ENCODE measurements around the gene RASSF4.

The RASSF4 gene

DNA sequence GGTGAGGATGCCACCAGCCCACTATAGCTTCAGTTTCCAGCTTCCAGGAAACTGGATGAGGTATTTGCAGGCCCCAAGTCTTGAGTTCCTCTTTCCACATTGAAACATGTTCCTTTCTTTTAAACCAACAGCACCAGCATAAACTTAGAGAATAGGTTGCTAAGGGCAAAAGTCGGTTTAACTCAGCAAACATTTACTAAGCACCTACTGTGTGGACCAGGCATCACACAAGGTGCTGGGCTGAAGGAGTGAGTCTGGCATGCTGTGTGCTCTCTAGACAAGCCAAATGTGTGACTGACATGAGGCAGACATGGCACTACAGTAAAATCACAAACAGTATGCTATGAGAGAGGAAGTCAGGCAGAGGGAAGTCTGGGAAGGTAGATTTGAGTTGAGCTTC is 11.0 kb upstream of the RASSF4 start:
- DNase-seq: no peak

GRCh38 chr10:44949127-44949802 is 10.3 kb upstream of the RASSF4 start:
- DNase-seq: no peak

DNA sequence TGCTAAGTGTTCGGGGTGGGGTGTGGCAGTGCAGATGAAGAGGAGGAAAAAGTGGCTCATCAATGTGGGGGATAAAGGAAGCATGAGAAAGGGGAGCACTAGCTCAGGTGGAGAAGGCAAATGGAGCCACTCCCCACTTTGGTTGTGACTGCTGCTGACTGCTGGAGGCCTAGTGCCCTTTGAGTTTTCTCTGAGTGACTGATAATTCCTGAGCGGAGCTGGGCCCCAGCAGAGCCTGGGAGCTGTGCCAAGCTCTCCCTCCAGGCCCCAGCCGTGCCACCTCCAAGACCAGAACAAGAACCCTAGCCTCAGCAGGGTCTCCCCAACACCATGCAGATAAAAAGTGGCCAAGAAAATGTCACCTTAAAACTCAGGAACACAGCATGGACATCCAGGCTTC is 9.7 kb upstream of the RASSF4 start:
- DNase-seq: no peak

GRCh38 chr10:44950326-44951225 is 9.0 kb upstream of the RASSF4 start:
- no peak for DNase-seq

GRCh38 chr10:44951576-44952226 is 7.9 kb upstream of the RASSF4 start:
- no peak for DNase-seq

- no peak for DNase-seq
Measured at GRCh38 chr10:44952779-44953231, 6.8 kb upstream of the RASSF4 start.

- no peak for DNase-seq
Measured at GRCh38 chr10:44954042-44954441, 5.6 kb upstream of the RASSF4 start.

GRCh38 chr10:44954962-44955361 is 4.6 kb upstream of the RASSF4 start:
- DNase-seq: no peak

GRCh38 chr10:44955413-44956070 is 4.1 kb upstream of the RASSF4 start:
- DNase-seq: no peak

DNA sequence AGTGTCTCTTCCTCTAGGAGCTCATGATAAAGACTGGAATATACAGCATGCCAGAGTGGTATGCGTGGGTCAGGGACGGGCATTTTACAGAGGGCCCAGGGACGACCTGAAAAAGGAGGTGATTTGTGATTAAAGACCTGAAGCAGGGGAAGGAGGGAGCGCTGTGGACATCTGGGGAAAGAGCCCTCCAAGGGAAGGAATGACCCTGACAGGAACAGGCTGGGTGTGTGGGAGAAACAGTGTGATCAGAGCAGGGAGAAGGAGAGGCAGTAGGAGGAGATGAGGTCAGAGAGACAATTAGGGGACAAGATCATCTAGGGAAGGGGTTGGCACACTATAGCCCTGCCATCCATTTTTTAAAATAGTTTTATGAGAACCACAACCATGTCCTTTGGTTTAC is 3.4 kb upstream of the RASSF4 start:
- no peak for DNase-seq

DNA sequence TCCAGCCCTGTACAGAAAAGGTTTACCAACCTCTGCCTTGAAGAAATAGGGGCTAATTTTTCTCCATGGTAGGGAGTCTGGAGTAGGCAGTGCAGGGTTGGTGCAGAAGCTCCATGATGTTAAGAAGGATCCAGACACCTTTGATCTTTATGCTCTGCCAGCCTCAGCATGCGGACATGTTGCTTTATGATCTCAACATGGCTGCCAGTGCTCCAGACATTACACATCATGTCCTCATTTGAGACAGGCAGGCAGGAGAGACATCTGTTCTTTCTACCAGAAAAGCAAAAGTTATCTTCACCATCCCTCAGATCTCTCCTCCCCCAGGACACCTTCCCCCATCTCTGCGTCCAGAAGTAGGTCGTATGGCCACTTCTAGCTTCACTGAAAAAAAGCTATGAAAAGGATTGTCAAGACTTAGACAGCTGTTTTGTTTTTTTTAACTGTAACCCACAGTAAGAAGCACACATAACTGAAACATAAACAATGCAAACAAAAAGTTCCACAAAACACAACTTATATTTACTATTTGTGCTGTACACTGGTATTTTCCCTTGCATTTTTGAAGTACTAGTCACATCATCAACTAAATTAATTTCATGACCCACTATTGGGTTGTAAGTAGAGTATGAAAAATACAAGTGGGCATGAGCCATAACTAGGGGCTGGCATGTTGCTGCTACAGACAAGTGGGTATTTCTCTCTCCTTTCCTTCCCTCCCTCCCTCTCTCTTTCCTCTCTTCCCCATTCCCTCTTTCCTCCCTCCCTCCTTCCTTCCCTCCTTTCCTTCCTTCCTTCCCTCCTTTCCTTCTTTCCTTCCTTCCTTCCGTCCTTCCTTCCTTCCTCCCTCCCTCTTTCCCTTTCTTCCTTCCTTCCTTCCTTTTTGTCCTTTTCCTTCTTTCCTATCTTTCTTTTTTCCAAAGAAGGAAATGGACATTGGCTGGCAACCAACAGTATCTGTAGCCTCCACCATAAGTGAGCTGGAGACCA is 2.6 kb upstream of the RASSF4 start:
- DNase-seq: no peak

DNA sequence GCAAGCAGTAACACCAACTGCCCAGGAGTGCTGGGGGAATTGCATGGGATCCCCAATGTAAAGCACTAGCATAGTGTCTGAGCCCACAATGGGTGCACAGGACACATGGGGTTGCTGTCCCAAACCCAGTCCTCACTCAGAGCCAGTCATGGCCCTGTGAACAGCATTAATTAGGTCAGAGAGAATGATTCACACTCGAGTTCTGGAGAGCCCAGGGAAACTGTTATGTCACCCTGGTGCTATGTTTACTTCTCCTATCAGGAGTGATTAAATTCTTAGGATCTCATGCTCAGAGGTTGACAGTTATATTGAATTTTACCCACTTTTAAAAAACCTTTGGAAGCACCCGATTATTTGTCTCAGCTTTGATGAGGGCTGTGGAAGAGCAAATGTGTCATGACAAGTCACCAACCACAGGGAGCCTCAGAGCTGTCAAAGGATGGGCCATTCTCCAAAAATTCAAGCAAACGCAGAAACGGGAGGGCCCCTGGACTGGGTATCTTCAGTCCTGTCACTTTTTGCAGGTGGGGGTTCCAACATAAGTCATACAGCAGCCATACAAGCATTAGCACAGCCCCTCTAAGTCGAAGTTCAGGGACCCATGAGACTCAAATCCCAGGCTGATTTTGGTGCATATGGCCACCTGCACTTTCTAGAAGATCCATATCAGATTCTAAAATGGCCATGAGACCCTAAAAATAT is 1.3 kb upstream of the RASSF4 start:
- no peak for DNase-seq

DNA sequence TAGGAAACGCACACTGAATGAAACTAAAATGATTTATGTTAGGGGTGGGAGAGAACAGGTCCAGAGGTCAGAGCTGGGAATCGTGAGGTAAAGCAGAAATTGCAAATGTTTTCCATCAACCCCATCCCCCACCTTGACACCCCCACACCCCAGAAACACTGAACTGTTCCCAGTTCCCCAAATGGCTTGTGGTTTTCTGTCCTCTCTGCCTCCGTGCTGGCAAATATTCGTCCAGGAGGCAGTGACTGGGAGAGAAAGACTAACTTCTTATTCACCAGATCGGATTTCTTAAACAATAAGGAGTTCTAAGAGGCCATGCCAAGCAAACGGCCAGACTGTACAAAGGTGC is 730 bp upstream of the RASSF4 start:
- no peak for DNase-seq

DNA sequence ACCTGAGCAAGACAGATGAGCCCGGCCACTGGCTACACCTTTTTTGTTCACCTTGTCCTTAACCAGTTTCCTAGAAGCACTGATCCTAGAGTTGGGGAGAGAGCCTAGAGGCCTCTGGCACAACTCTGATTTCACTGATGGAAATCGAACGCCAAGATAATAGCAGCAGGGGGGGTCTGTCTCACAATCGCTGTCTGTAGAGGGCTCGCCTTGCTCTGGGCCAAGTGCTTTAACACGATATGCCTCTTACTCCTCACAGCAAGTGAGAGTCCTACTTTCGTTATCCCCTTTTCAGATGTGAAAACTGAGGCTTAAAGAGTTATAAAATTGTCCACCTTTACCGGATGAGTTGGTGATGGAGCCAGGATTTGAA is 472 bp downstream of the RASSF4 start:
- no peak for DNase-seq

GRCh38 chr10:44960482-44961229 is 1.1 kb downstream of the RASSF4 start:
- DNase-seq: no peak

GRCh38 chr10:44961230-44961571 is 1.6 kb downstream of the RASSF4 start:
- no peak for DNase-seq

DNA sequence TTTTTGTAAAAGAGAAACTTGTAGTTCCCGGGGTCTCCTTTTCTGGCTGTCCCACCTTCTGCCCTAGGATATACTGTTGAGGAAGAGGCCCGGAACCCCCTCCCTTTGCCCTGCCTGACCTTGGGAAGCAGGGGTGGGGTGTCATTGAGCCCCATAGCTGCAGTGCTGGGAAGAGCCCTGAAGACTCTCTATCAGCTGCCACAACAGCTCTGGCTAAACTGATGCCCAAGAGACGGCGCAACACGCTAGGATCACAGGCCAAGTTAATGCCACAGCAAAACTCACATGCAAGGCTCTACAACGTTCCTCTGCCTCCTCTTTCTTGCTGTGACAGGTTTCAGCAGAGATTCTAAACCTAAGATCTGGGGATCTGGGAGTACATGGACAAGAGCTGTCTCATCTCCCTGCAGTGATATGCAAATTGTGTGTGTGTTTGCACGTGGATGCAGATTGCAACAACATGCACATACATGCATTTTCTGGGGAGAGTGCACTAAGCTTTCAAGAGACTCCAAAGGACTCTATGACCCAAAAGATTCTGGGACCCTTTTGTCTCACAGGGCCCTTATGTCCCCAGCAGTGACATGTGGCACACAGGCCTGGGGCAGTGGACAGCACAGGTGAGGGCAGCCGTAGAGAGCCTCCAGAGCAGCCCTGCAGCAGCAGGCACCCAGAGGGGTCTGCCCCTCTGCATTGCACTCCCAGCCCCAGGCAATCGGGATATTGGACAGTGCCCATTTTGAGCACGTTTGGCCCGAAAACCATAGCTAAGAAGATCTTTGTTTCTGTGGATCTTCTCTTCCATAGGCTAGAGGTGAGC is 2.5 kb downstream of the RASSF4 start:
- no peak for DNase-seq

DNA sequence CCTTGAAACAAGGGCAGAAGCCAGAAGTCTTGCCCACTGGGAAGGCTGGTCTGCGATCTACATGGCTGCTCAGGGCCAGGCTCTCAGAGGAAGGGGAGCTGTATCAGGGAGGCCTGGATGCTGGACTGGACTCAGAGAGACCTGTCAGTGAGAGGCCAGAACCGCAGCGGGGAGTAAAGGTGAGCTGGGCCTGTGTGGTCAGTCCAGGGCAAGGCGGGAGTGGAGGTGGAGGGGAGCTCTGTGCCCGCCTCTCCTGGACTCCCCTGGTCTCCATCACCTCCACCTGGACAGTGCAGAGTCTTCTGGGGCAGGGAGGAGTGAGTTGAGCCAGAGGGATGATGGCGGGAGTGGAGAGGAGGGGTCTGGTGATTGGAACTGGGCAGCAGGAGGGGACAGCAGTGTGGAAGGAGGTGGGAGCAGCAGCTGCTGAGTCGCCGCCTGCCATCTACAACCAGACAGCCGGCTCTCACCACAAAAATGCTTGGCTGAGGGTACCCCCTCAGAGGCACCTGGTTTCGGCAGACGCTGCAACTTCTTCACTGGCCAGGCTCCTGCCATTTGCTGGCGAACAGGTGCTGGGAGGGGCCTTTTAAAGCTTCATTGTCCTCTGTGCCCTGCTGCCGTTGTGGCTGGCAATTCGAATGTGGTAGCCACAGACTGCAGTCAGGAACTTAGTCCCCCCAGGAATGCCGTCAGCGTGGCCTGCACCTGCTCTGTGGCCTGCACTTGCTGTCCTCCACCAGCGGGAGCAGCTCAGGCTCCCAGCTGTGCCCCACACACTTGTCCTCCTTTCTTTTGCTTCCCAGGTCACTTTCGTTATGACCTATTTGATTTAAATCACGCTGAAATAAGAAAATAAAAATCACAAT is 3.5 kb downstream of the RASSF4 start:
- DNase-seq: no peak

All from NCI-H748 treated with DMSO at 0.1 percent for 48 hours (cell line).